SK-N-SH (cell line): ENCODE measurements around the gene PKIB. TPM values are rescaled to one million over a fixed set of nuclear protein-coding genes. Genes with fewer than 3 reads are reported as not detected.

Experiments
- CTCF ChIA-PET: fragments of 300-600, 350-600 bp; formaldehyde crosslinking; extraction: SDS; loops from one replicate; lab custom pipeline; 2021; lab: Yijun Ruan, JAX
- POLR2A ChIA-PET: fragments of 350-600 bp; sonication (Branson Sonifier 250); formaldehyde crosslinking; extraction: SDS; loops from one replicate; lab custom pipeline; 2020; ENCODE audit warnings: antibody characterized with exemption, inconsistent platforms; lab: Yijun Ruan, JAX
- DNase-seq: peaks from one replicate; pipeline ENCODE4 v3.0.0; 2012
- H2AFZ ChIP-seq: fragments of 200-600 bp; sonication (generic); 2 replicates; pipeline ENCODE4 v1.8.1; 2016; ENCODE audit warnings: antibody characterized with exemption, mild to moderate bottlenecking, low read depth
- H3F3A ChIP-seq: fragments of 200-600 bp; sonication (generic); replicated peaks from 2 replicates; pipeline ENCODE3; 2016; ENCODE audit warnings: antibody characterized with exemption, mild to moderate bottlenecking; ENCODE audit not compliant: insufficient read depth
- H3K27ac ChIP-seq, 2 experiments: fragments of 200-500 bp in 1 of 2; fragments of 200-600 bp in 1 of 2; sonication (Bioruptor generic) in 1 of 2; sonication (generic), shearing (Covaris generic) in 1 of 2; 2 replicates each; pipeline versions ENCODE4 v1.5.1 to v1.6.1; 2014 to 2016; ENCODE audit warnings: low read depth in 2 of 2, inconsistent platforms in 1 of 2, low read length in 1 of 2, mild to moderate bottlenecking in 1 of 2, mixed read lengths in 1 of 2
- H3K27me3 ChIP-seq: fragments of 200-600 bp; sonication (generic), shearing (Covaris generic); 2 replicates; pipeline ENCODE4 v1.6.1; 2016; ENCODE audit warnings: mixed run types; ENCODE audit not compliant: insufficient read depth
- H3K36me3 ChIP-seq, 2 experiments: fragments of 200-500 bp in 1 of 2; fragments of 200-600 bp in 1 of 2; sonication (Bioruptor generic) in 1 of 2; sonication (generic) in 1 of 2; replicated peaks in 1 of 2; 2 replicates each; pipeline versions ENCODE3 to v1.5.1; 2014 to 2016; ENCODE audit warnings: low read length in 1 of 2, mild to moderate bottlenecking in 1 of 2; ENCODE audit not compliant: insufficient read depth in 2 of 2, control insufficient read depth in 1 of 2
- H3K4me1 ChIP-seq, 2 experiments: fragments of 200-500 bp in 1 of 2; fragments of 200-600 bp in 1 of 2; sonication (Bioruptor generic) in 1 of 2; sonication (generic), shearing (Covaris generic) in 1 of 2; 2 replicates each; pipeline versions ENCODE4 v1.5.1 to v1.6.1; 2014 to 2016; ENCODE audit warnings: low read depth in 1 of 2, low read length in 1 of 2, mixed run types in 1 of 2; ENCODE audit not compliant: insufficient read depth in 2 of 2, control insufficient read depth in 1 of 2
- H3K4me2 ChIP-seq: fragments of 200-600 bp; sonication (generic), shearing (Covaris generic); 2 replicates; pipeline ENCODE4 v1.6.1; 2017; ENCODE audit warnings: mixed run types
- H3K4me3 ChIP-seq, 2 experiments: fragments of 200-500 bp in 1 of 2; fragments of 200-600 bp in 1 of 2; sonication (Bioruptor generic) in 1 of 2; sonication (generic), shearing (Covaris generic) in 1 of 2; 2 replicates each; pipeline versions ENCODE4 v1.5.1 to v1.8.1; 2014 to 2016; ENCODE audit warnings: low read depth in 2 of 2, inconsistent platforms in 1 of 2, low read length in 1 of 2, mild to moderate bottlenecking in 1 of 2, mixed read lengths in 1 of 2, moderate library complexity in 1 of 2
- H3K79me2 ChIP-seq: fragments of 200-600 bp; sonication (generic); 2 replicates; pipeline ENCODE4 v1.8.1; 2017; ENCODE audit warnings: mild to moderate bottlenecking; ENCODE audit not compliant: insufficient read depth
- H3K9ac ChIP-seq: fragments of 200-600 bp; sonication (generic); 2 replicates; pipeline ENCODE4 v1.6.1; 2017; ENCODE audit warnings: mixed run types
- H3K9me2 ChIP-seq: fragments of 200-600 bp; sonication (generic); 2 replicates; pipeline ENCODE4 v1.6.1; 2017; ENCODE audit warnings: mixed run types
- H3K9me3 ChIP-seq: fragments of 200-600 bp; sonication (generic); 2 replicates; pipeline ENCODE4 v1.6.1; 2017; ENCODE audit warnings: mixed run types, mild to moderate bottlenecking, moderate library complexity
- H4K20me1 ChIP-seq: fragments of 200-600 bp; sonication (generic); 2 replicates; pipeline ENCODE4 v1.6.1; 2017; ENCODE audit warnings: mild to moderate bottlenecking, mixed run types; ENCODE audit not compliant: insufficient read depth
- CHD2 ChIP-seq: fragments of 150-350 bp; IDR thresholded peaks from 2 replicates; pipeline ENCODE4 v1.6.1; 2018; ENCODE audit warnings: low read length; ENCODE audit not compliant: partially characterized antibody
- CTCF ChIP-seq: fragments of 200-600 bp; sonication (generic); IDR thresholded peaks from 2 replicates; pipeline ENCODE4 v1.6.1; 2017; ENCODE audit warnings: antibody characterized with exemption, mild to moderate bottlenecking, moderate library complexity
- EZH2phosphoT487 ChIP-seq: fragments of 200-600 bp; sonication (generic); IDR thresholded peaks from 2 replicates; pipeline ENCODE4 v1.6.1; 2017; ENCODE audit warnings: low read depth, mixed run types, mild to moderate bottlenecking, antibody characterized with exemption, moderate library complexity, borderline replicate concordance
- JUND ChIP-seq: IDR thresholded peaks from 2 replicates; pipeline ENCODE4 v1.4.0; 2012
- MAX ChIP-seq: IDR thresholded peaks from 2 replicates; pipeline ENCODE4 v1.4.0; 2012; ENCODE audit warnings: low read depth
- MEF2A ChIP-seq: IDR thresholded peaks from 2 replicates; pipeline ENCODE4 v1.4.0; 2012; ENCODE audit warnings: low read depth, borderline replicate concordance
- MXI1 ChIP-seq: IDR thresholded peaks from 2 replicates; pipeline ENCODE4 v1.6.1; 2012; ENCODE audit warnings: mild to moderate bottlenecking, low read depth, low read length, improper control_type of control experiment
- RAD21 ChIP-seq: IDR thresholded peaks from 2 replicates; pipeline ENCODE4 v1.6.1; 2012; ENCODE audit warnings: mild to moderate bottlenecking, low read length
- RCOR1 ChIP-seq: fragments of 150-350 bp; IDR thresholded peaks from 2 replicates; pipeline ENCODE4 v1.6.1; 2017; ENCODE audit warnings: antibody characterized with exemption, low read length
- SMC3 ChIP-seq: IDR thresholded peaks from 2 replicates; pipeline ENCODE4 v1.6.1; 2012; ENCODE audit warnings: low read depth, low read length, improper control_type of control experiment
- USF1 ChIP-seq: IDR thresholded peaks from 2 replicates; pipeline ENCODE4 v1.4.0; 2012; ENCODE audit warnings: low read depth, borderline replicate concordance
- ZBTB33 ChIP-seq: IDR thresholded peaks from 2 replicates; pipeline ENCODE4 v1.4.0; 2012; ENCODE audit warnings: low read depth, borderline replicate concordance
- WGBS: methylation state at CpG from one replicate; pipeline ENCODE4 v1.1.6; 2017; ENCODE audit warnings: low lambda C conversion rate; 5-methylcytosine and 5-hydroxymethylcytosine counted together
- polyA plus RNA-seq, 3 experiments: library from polyadenylated mRNA; depleted of rRNA; stranded (reverse); fragments of >200 nt; gene quantifications; 2 replicates each; pipeline ENCODE4 v1.2.3, GENCODE V29; 2012

The PKIB gene
- polyA plus RNA-seq, 1 of the 3 experiments (the other 2 are of a cell fraction), result 0.30 TPM

GRCh38 chr6:122713138-122713537 is 102.9 kb downstream of the PKIB start (continued):
- no peak for TF ChIP-seq CTCF

- DNase-seq, result no peak
Measured at GRCh38 chr6:122714059-122714458, 103.9 kb downstream of the PKIB start.

More at GRCh38 chr6:122714059-122714458, 103.9 kb downstream of the PKIB start:
- ChIA-PET CTCF (interaction anchor here (1.4 to 1.6 kb wide), 2 partner anchors 156 to 184 kb away, joined by 3 to 4 read pairs; no protein-coding TSS in a partner anchor), POLR2A (no interaction called here)
- H3K27ac ChIP-seq, result no peak overlapping the region
- no peak overlapping the region for H3K4me3 ChIP-seq
- no peak overlapping the region for H3K9ac ChIP-seq
- WGBS, result 41% methylated on average over 5 of the region's 5 CpGs
- H3K4me1 ChIP-seq, result peaks cover 0 to 6% of the 10 kb centered on the region in 2 experiments; a peak in 1 of 4 replicates
- no peaks in the 10 kb centered on the region for H3K9me3 ChIP-seq
- no peak overlapping the region for H2AFZ ChIP-seq
- no peaks in the 10 kb centered on the region for H4K20me1 ChIP-seq
- no peaks in the 10 kb centered on the region for H3K9me2 ChIP-seq
- no peaks in the 10 kb centered on the region for H3K36me3 ChIP-seq
- no peak for TF ChIP-seq ZBTB33
- TF ChIP-seq RCOR1, result no peak
- no peak for TF ChIP-seq JUND
- TF ChIP-seq MXI1, result no peak
- no peak for TF ChIP-seq MAX
- no peak for TF ChIP-seq USF1
- TF ChIP-seq CHD2, result no peak
- no peak for TF ChIP-seq CTCF
- no peak for TF ChIP-seq EZH2phosphoT487
- no peak for TF ChIP-seq SMC3
- no peak for TF ChIP-seq MEF2A
- no peak for TF ChIP-seq RAD21
- H3F3A ChIP-seq, result no peaks in the 10 kb centered on the region
- H3K4me2 ChIP-seq, result no peak overlapping the region
- no peaks in the 10 kb centered on the region for H3K79me2 ChIP-seq
- 0 out of 2 replicates have a peak, but pooled peaks cover 8% of the 10 kb centered on the region for H3K27me3 ChIP-seq
